BLaER1 (cell line): Measurements from ENCODE around the gene FAM168B.
"Not testable (repeated sequence)": the region's sequence is repeated elsewhere in the genome, so short reads cannot be mapped to it uniquely, and the experiment has no call there.

Experiments used
- H3K27ac ChIP-seq: shearing (Covaris generic); formaldehyde crosslinking; 2 replicates; pipeline ENCODE4 v1.8.1; 2022
- H3K27me3 ChIP-seq: shearing (Covaris generic); formaldehyde crosslinking; 2 replicates; pipeline ENCODE4 v1.8.1; 2022
- H3K36me3 ChIP-seq: shearing (Covaris generic); formaldehyde crosslinking; 2 replicates; pipeline ENCODE4 v1.8.1; 2022
- H3K4me1 ChIP-seq: shearing (Covaris generic); formaldehyde crosslinking; 2 replicates; pipeline ENCODE4 v1.8.1; 2022
- H3K4me2 ChIP-seq: shearing (Covaris generic); formaldehyde crosslinking; 2 replicates; pipeline ENCODE4 v1.8.1; 2022
- H3K4me3 ChIP-seq: shearing (Covaris generic); formaldehyde crosslinking; 2 replicates; pipeline ENCODE4 v1.8.1; 2022
- H3K9ac ChIP-seq: shearing (Covaris generic); formaldehyde crosslinking; 2 replicates; pipeline ENCODE4 v1.8.1; 2022
- H3K9me3 ChIP-seq: shearing (Covaris generic); formaldehyde crosslinking; 2 replicates; pipeline ENCODE4 v1.8.1; 2022
- H4K20me1 ChIP-seq: shearing (Covaris generic); formaldehyde crosslinking; 2 replicates; pipeline ENCODE4 v1.8.1; 2022
- Cebpa-rat ChIP-seq: shearing (Covaris generic); IDR thresholded peaks from 2 replicates; pipeline ENCODE4 v1.8.1; 2022

Gene FAM168B

DNA sequence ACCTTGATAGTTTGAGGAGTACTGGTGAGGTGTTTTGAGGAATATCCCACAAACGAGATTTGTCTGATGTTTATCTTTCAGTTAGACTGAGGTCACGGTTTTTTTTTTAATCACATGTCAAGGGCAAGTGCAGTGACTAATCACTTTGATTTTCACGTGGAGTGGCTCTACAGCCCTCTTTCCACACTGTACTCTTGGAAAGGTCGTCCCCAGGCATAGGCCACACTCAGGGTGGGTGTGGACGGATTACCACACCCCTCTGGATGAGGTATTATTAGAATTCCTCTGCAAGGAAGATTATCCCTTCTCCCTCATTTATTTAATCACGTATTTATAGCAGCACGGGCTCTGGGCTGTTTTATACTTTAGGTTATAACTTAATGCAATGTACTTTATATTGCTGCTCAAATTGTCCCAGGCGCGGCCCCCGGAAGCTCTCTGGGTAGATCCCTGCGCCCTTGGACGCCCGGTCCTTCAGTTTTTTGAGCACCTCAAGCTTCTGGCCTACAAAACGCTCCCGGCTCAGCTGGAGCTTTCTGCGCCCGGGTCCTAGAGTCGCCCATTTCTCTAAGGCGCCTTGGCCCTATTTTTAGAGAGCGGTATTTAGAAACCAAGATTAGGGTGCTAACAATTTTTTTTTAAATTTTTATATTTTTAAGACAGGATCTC is 11.4 kb upstream of the FAM168B start:
- Histone ChIP-seq H3K36me3 (peaks cover 19% of the 10 kb centered on the region; the same call in 1 of the 2 replicates), H4K20me1 (peaks cover 44% of the 10 kb centered on the region), H3K4me2 (peak overlapping the region; percentile 94), H3K9me3 (no peaks in the 10 kb centered on the region), H3K27me3 (no peaks in the 10 kb centered on the region), H3K27ac (peak overlapping the region; percentile 90), H3K9ac (peak overlapping the region; percentile 96), H3K4me1 (peaks cover 39% of the 10 kb centered on the region), H3K4me3 (peak overlapping the region; percentile 100)
- no peak for TF ChIP-seq Cebpa-rat

DNA sequence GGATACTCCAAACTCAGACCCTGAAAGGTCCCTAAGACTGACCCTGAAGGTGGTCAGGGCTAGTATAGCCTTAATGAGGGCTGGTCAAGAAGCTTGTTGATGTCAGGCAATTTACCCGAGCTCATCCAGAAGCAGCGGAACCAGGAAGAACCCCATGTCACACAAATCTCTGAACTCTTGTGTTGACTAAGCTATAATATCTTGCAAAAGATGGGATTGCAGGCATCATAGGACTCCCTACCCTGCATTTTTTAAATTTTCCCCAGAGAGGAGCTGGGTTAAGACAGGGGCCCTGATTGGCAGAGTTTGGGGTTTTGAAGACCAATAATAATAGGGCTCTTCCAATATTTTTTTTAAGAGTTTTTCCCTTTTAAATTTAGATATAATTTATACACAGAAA is 9.9 kb upstream of the FAM168B start:
- Histone ChIP-seq H3K36me3 (0 out of 2 replicates have a peak, but pooled peaks cover 7% of the 10 kb centered on the region), H3K9me3 (no peaks in the 10 kb centered on the region), H3K4me1 (peaks cover 45% of the 10 kb centered on the region), H3K27me3 (no peaks in the 10 kb centered on the region), H3K9ac (no peak overlapping the region), H3K27ac (no peak overlapping the region), H3K4me3 (no peak overlapping the region), H4K20me1 (peaks cover 30% of the 10 kb centered on the region), H3K4me2 (no peak overlapping the region)
- no peak for TF ChIP-seq Cebpa-rat

DNA sequence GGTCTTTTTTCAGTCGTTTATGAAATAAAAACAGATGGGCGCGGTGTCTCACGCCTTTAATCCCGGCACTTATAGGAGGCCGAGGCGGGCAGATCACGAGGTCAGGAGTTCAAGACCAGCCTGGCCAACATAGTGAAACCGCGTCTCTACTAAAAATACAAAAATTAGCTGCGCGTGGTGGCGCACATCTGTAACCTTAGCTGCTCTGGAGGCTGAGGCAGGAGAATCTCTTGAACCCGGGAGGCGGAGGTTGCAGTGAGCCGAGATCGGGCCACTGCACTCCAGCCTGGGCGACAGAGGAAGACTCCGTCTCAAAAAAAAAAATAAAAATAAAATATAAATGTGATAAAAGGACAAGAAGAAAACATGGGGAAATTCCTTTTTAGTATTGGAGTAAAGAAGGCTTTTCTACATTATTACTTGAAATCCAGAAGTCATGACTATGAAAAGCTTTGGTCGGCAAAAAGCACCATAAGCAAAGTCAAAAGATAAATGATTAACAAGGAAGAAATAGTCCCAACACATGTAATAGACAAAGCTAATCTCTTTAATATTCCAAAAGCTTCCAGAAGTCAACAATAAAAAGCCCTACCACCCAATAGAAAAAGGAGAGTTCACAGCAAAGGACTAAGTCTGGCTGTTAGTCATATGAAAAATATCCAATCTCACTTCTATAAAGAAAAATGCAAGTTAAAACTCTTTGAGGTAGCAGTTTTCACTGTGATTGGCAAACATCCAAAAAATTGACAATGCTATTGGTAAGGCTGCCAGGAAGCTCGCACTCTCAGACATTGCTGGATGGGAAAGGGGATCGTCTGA is 1.4 kb upstream of the FAM168B start:
- H3K27ac ChIP-seq: no peak overlapping the region
- H3K4me1 ChIP-seq: peaks cover 26% of the 10 kb centered on the region
- no peaks in the 10 kb centered on the region for H3K9me3 ChIP-seq
- peaks cover 35% of the 10 kb centered on the region for H4K20me1 ChIP-seq
- peaks cover 19% of the 10 kb centered on the region for H3K36me3 ChIP-seq
- no peak for TF ChIP-seq Cebpa-rat
- H3K4me3 ChIP-seq: 0 out of 2 replicates have a peak overlapping the region, but pooled peaks have one; percentile 100
- H3K4me2 ChIP-seq: peak overlapping the region; percentile 77
- no peaks in the 10 kb centered on the region for H3K27me3 ChIP-seq
- no peak overlapping the region for H3K9ac ChIP-seq

DNA sequence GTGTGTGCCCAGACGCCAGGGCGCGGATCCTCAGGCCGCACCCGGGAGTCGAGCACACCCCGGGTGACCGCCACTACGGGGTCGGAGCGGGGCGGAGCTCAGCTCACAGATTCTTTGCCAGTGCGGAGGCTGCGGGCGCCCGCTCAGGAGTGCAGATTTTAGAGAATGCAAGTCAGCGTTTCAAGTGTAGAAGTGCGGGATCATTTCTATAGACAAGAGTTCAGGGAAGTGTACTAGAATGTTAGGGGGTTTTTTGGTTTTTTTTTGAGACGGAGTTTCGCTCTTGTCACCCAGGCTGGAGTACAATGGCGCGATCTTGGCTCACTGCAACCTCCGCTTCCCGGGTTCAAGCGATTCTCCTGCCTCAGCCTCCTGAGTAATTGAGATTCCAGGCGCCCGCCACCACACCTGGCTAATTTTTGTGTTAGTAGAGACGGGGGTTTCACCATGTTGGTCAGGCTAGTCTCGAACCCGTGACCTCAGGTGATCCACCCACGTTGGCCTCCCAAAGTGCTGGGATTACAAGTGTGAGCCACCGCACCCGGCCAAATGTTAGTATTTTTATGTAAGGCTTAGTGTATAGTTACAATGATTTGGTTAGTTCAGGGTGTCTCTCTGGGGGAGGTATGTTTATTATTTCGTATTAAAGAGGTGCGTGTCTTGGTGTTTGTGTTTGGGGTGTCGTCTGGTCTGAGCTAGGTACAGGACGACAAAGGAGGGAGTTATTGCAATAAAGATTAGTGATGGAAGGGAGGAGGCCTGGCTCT is 619 bp upstream of the FAM168B start:
- peaks cover 27% of the 10 kb centered on the region for H3K36me3 ChIP-seq
- peaks cover 19% of the 10 kb centered on the region for H3K4me1 ChIP-seq
- H3K9ac ChIP-seq: peak overlapping the region; percentile 98
- H4K20me1 ChIP-seq: peaks cover 43% of the 10 kb centered on the region
- peak overlapping the region; percentile 100 for H3K4me3 ChIP-seq
- H3K9me3 ChIP-seq: no peaks in the 10 kb centered on the region
- no peaks in the 10 kb centered on the region for H3K27me3 ChIP-seq
- H3K27ac ChIP-seq: peak overlapping the region; percentile 99
- no peak for TF ChIP-seq Cebpa-rat
- H3K4me2 ChIP-seq: peak overlapping the region; percentile 77

DNA sequence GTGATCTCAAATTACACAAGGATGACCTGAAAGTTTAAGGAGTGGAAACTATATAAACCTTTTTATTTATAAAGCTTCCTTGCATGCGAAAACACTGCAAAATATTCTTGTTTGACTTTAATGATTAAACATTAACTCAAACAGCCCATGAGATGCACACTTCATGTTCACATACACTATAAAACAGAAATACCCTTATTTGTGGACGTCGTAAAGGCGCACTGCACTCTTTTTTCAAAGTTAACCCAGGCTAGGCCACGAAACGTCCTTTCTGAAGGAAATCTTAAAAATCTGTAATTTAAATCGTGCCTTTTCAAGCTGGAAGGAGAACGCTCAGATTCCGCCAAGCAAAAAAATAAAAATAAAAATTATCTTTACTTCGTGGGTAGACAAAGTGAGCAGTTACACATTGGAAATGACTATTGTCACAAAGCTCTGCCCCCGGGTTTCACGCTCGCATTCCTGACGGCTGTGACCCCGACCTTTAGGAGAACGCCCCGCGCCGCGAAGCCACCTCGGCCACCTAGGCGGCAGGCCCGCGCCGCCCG is 728 bp downstream of the FAM168B start:
- Histone ChIP-seq H4K20me1 (peaks cover 56% of the 10 kb centered on the region), H3K27ac (peak overlapping the region; percentile 99), H3K4me3 (peak overlapping the region; percentile 100), H3K4me1 (peaks cover 19% of the 10 kb centered on the region), H3K9ac (peak overlapping the region; percentile 98), H3K4me2 (peak overlapping the region; percentile 78), H3K27me3 (no peaks in the 10 kb centered on the region), H3K9me3 (no peaks in the 10 kb centered on the region), H3K36me3 (peaks cover 40% of the 10 kb centered on the region)
- TF ChIP-seq Cebpa-rat: no peak

DNA sequence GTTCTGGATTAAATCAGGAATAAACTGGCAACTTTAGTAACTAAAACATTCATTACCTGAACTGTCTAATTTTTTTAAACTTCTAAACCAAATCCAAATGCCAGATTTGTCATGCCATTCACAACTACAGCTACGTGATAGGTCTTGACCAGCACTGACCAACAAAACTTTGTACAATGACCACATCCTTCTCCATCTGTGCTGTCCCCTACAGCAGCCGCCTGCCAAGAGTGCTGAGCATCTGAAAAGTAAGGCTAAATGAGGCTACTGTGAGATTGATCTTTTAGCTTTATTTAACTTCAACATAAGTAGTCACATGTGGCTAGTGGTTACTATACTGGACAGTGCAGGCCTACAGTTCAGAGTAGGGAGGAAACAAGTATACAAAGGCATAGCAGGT is 7.6 kb downstream of the FAM168B start:
- Histone ChIP-seq H3K27me3 (no peaks in the 10 kb centered on the region), H3K9ac (no peak overlapping the region), H4K20me1 (peaks cover 100% of the 10 kb centered on the region), H3K36me3 (peaks cover 94% of the 10 kb centered on the region), H3K9me3 (no peaks in the 10 kb centered on the region), H3K4me1 (0 out of 2 replicates have a peak, but pooled peaks cover 17% of the 10 kb centered on the region), H3K4me3 (no peak overlapping the region), H3K27ac (no peak overlapping the region), H3K4me2 (no peak overlapping the region)
- no peak for TF ChIP-seq Cebpa-rat

DNA sequence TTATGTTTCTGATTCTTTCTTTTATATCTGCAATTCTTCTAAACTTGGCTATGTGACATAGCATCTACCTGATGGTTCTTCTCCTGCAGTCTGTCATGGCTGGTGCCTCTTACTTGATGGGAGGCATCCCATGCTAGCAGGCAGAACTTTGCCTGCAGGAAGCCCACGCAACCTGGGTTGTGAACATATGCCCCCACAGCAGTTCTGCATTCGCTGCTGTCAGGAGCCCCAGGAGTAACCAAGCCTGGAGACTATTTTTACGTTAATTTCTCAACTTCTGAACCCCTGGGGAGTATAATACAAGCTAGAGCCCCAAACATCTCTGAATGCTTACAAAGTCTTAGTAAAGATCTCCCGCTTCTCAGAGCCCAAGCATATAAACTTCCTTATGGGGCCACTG is 12.1 kb downstream of the FAM168B start:
- H3K4me1 ChIP-seq: 0 out of 2 replicates have a peak, but pooled peaks cover 17% of the 10 kb centered on the region
- no peaks in the 10 kb centered on the region for H3K9me3 ChIP-seq
- H3K9ac ChIP-seq: 0 out of 2 replicates have a peak overlapping the region, but pooled peaks have one; percentile 11
- H3K36me3 ChIP-seq: peaks cover 96% of the 10 kb centered on the region
- no peak overlapping the region for H3K27ac ChIP-seq
- no peaks in the 10 kb centered on the region for H3K27me3 ChIP-seq
- no peak overlapping the region for H3K4me3 ChIP-seq
- peaks cover 100% of the 10 kb centered on the region for H4K20me1 ChIP-seq
- no peak for TF ChIP-seq Cebpa-rat
- no peak overlapping the region for H3K4me2 ChIP-seq

DNA sequence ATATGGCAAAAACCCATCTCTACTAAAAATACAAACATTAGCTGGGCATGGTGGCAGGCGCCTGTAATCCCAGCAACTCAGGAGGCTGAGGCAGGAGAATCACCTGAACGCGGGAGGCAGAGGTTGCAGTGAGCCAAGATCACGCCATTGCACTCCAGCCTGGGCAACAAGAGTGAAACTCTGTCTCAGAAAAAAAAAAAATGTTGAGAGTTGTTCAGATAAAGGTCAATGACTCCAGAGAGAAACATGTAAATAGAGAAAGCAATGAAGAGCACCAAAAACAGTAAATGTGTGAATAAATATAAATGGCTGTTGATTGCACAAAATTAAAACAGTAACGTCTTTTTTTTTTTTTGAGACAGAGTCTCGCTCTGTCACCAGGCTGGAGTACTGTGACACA is 13.3 kb downstream of the FAM168B start:
- H3K36me3 ChIP-seq: peaks cover 96% of the 10 kb centered on the region
- H3K27ac ChIP-seq, H3K27me3 ChIP-seq, H3K9ac ChIP-seq, H3K4me3 ChIP-seq, H3K4me2 ChIP-seq, H3K9me3 ChIP-seq: not testable (repeated sequence)
- peaks cover 100% of the 10 kb centered on the region for H4K20me1 ChIP-seq
- 0 out of 2 replicates have a peak, but pooled peaks cover 17% of the 10 kb centered on the region for H3K4me1 ChIP-seq

DNA sequence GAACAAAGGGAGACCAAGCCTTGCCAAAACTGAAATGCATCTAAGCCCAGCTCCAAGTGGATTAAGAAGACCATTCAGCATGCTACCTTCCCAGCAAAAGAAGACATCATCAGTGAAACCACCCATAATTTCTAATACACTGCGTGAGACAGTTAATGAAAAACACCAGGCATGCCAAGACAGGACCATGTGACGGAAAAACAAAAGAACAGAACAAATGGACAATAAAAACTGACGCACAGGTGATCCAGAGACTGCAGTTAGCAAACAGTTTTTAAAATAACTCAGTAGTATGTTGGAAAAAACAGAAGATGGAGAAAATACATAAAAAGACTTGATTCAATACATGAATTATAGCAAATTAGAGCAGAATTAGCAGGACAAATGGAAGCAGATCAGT is 15.3 kb downstream of the FAM168B start:
- no peak overlapping the region for H3K9ac ChIP-seq
- H3K27me3 ChIP-seq: no peaks in the 10 kb centered on the region
- H4K20me1 ChIP-seq: peaks cover 100% of the 10 kb centered on the region
- H3K4me2 ChIP-seq: no peak overlapping the region
- no peak overlapping the region for H3K4me3 ChIP-seq
- 0 out of 2 replicates have a peak, but pooled peaks cover 17% of the 10 kb centered on the region for H3K4me1 ChIP-seq
- H3K36me3 ChIP-seq: peaks cover 100% of the 10 kb centered on the region
- H3K9me3 ChIP-seq: no peaks in the 10 kb centered on the region
- H3K27ac ChIP-seq: no peak overlapping the region
- TF ChIP-seq Cebpa-rat: no peak
